GM20000 (cell line): Measurements from ENCODE around the gene SH2D1B.
"Not testable (repeated sequence)": the region's sequence is repeated elsewhere in the genome, so short reads cannot be mapped to it uniquely, and the experiment has no call there.

ENCODE experiments used
- DNase-seq: peaks from one replicate; pipeline ENCODE4 v3.0.0; 2012; ENCODE audit warnings: low spot score
- TF ChIP-seq, protein P1 (sequence below): IDR thresholded peaks from 2 replicates; pipeline ENCODE4 v1.5.1; 2012; ENCODE audit warnings: mild to moderate bottlenecking, control low read depth; ENCODE audit errors: extremely low read depth, missing control alignments

SH2D1B gene

DNA sequence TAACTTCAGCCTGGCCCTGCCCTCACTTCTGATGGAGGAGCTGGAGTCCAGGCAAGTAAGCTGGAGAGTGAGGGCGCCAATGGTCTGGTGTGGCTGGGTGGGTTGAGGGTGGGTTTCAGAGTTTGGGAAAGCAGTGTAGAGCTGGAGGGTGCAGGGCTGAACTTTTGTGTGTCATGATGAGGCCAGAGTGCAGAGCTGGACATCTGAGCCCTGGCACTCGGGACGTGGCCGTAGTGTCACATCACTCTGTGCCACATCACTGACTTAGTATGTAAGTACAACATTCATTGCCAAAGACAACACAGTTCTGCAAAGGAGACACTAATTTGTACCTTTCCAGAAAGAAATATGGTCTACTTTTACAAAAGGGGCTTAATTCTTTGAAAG lies 51.1 kb downstream of the SH2D1B start:
- TF ChIP-seq, protein P1, sequence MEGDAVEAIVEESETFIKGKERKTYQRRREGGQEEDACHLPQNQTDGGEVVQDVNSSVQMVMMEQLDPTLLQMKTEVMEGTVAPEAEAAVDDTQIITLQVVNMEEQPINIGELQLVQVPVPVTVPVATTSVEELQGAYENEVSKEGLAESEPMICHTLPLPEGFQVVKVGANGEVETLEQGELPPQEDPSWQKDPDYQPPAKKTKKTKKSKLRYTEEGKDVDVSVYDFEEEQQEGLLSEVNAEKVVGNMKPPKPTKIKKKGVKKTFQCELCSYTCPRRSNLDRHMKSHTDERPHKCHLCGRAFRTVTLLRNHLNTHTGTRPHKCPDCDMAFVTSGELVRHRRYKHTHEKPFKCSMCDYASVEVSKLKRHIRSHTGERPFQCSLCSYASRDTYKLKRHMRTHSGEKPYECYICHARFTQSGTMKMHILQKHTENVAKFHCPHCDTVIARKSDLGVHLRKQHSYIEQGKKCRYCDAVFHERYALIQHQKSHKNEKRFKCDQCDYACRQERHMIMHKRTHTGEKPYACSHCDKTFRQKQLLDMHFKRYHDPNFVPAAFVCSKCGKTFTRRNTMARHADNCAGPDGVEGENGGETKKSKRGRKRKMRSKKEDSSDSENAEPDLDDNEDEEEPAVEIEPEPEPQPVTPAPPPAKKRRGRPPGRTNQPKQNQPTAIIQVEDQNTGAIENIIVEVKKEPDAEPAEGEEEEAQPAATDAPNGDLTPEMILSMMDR = no peak
- DNase-seq = no peak

DNA sequence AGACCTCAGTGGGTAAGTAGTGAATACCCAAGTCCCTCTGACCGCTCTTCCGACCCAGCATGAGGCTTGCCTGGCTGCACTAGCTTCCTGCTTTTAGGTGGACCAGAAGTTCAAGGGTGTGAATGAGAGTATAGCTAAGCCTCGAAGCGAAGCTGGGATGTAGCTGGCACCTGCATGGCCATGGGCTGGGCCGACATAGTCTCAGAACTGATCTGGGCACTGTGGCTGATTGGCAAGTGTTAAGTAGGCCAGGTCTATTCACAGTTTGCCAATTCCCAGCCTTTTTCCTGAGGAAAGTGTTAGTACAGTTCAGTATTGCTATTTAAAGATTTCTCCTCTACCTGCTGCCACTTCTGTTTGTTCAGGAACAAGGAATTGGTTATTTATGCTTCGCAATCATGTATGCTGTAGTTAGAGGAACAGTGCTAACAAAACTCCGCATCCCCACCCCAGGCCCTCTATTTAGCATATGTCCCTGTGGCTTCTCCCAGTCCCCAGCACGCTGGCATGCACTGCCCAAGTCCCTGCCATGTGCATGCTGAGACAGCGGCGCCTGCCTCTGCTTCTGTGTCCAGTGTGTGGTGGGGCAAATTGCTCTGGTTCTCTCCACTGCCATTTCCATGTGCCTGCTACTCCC lies 51.6 kb downstream of the SH2D1B start:
- no peak for DNase-seq
- TF ChIP-seq, protein P1 = no peak

DNA sequence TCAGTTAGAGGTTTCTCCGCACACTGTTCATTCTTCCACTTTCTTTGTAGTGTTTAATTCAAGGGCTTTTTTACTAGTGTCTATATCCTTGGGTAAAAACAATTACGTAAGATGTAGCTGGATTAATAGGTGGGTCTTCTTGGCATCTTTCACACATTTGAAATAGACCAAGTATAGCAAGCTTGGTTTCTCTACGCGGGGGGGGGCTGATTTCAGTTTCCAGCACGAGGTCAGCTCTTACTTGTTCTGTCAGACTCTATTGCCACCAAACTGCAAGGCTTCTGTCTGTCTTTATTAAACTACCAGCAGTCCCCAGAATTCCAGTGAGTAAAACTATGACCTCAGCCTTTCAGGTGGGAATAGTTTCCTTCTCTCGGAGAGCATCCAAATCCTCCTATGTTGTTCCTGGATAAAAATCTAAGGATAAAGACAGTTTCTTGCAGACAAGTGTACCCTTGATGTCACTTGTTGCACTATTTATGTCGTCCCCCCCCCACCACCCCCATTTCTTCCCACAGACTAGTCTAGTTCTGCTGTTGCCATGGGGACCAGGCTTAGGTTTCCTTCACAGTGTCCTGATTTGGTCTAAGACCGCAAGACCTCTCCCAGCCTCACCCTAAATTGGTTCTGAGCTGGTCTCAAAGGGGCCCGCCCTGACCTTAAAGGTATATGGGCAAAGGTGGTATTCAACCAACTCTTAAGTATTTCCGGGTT lies 52.3 kb downstream of the SH2D1B start:
- no peak for DNase-seq
- TF ChIP-seq, protein P1 = no peak

DNA sequence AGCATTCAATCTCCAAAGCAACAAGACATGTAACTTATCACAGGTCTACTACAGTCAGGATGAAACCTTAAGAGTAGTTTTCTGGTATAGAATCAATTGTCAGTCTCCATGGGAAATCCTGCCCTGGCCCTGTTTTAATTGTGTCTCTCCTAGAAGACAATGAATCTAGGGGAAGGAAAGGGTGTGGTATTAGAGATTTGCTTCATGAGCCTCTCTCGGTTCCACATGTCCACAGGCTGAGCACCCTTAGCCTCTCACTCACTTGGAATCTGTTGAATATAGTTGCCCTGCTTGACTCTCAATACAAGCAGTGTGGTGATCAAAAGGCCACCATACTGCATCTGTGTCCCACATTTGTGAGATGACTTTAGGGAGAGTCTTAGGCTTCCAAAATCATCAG lies 53.0 kb downstream of the SH2D1B start:
- DNase-seq = no peak
- TF ChIP-seq, protein P1 = no peak

DNA sequence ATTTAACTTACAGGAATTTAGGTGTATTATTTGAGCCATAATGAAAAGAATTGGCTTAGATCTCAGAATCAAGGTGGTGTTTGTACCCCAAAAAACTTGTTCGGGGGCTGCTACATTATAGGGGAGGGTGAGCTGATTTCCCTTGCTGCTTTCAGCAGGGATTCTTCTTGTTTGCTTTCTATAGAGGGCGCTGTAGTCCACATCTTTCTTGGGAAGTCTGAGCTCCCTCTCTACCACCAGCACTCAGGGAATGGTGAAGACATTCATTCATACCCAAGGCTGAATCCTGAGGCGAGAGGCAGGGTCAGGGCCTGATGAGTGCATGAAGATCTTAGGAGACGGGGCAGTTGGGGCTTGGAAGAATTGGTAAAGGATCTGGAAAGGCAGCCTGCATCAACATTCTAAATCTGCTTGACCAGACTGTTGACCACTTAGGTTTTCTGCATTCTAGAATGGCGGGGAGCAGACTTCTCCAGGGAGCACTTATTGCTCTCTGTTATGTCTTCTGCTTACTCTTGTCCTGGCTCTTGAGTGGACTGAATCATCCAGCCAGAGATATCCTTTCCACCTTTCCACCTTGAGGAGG lies 54.2 kb downstream of the SH2D1B start:
- TF ChIP-seq, protein P1 = peak; percentile 42
- peak; percentile 60 for DNase-seq

DNA sequence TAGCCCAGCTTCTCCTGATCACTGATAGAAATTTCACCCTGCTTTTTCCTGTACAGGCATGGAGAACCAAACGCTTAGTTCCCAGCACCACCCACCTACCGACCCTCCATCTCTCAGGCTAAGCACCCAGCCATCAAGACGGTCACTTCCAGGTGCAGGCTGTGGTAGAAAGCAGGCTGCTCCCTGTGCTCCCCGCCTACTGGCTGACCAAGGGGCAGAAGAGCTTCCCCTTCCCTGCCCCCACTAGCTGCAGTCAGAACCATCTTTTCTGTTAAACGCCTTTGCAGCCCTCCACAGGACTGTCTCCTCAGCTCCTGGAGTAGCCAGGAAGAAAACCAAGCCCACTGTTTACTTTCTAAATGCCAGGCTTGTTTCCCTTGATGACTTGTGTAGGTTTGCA lies 58.2 kb downstream of the SH2D1B start:
- TF ChIP-seq, protein P1 = no peak
- DNase-seq = no peak

DNA sequence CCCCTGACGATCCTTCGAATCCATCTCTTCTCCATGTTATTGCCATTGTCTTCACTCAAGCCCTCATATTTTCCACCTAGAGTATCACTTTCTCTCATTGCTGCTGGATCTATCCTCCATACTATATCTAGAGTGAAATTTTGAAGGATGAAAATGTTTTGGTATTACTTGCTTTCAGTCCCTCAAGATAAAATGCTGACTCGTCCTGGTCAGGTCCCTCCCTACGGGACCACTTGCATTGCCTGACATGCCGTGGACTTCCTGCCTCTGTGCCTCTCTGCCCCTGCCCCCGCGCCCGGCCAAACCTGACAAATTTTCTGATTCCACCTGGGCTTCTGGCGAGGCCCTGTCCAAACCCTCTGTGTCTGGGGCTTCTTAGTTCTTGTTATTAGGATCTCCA lies 58.9 kb downstream of the SH2D1B start:
- TF ChIP-seq, protein P1 = no peak
- no peak for DNase-seq

DNA sequence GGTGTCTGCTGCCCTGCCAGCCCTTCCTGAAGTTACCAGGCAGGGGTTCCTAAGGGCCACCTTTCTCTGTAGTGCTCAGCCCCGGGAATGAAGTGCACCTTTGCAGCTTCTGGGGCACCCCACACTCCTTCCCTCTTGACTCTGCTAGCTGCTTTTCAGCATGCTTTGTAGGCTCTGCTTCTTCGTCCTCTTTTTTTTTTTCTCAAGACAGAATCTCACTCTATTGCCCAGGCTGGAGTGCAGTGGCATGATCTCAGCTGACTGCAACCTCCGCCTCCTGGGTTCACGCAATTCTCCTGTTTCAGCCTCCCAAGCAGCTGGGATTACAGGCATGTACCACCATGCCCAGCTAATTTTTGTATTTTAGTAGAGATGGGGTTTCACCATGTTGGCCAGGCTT lies 60.1 kb downstream of the SH2D1B start:
- DNase-seq = not testable (repeated sequence)
